Nucleus accumbens (tissue), 56 donors: Measurements from ENCODE around the gene RARA.

Experiments
- DNase-seq, 56 donors: peaks; one replicate each; lab custom pipeline; 2025; lab: John Stamatoyannopoulos, UW

Gene RARA

GRCh38 chr17:40325156-40326013 is 16.4 kb downstream of the RARA start:
- no peak for DNase-seq

- DNase-seq, result no peak
Measured at GRCh38 chr17:40326014-40326831, 17.2 kb downstream of the RARA start.

- DNase-seq, result no peak
Measured at GRCh38 chr17:40326832-40327199, 17.8 kb downstream of the RARA start.

GRCh38 chr17:40327244-40327729 is 18.3 kb downstream of the RARA start:
- DNase-seq, result no peak

- no peak for DNase-seq
Measured at GRCh38 chr17:40327735-40328385, 18.9 kb downstream of the RARA start.

- no peak for DNase-seq
Measured at GRCh38 chr17:40328386-40328766, 19.4 kb downstream of the RARA start.

- peak in 2 of 56 donors; percentile 22 to 34 for DNase-seq
Measured at GRCh38 chr17:40329839-40330794, 21.1 kb downstream of the RARA start.

- DNase-seq, result no peak
Measured at GRCh38 chr17:40330850-40331470, 22.0 kb downstream of the RARA start.

GRCh38 chr17:40331743-40332641 is 23.0 kb downstream of the RARA start:
- DNase-seq, result peak in 51 of 56 donors; percentile 50 to 85 (median 73)

GRCh38 chr17:40333781-40334448 is 24.9 kb downstream of the RARA start:
- DNase-seq, result no peak

- no peak for DNase-seq
Measured at GRCh38 chr17:40335620-40336019, 26.6 kb downstream of the RARA start.

- DNase-seq, result no peak
Measured at GRCh38 chr17:40337351-40337750, 28.4 kb downstream of the RARA start.

GRCh38 chr17:40338058-40338457 is 29.1 kb downstream of the RARA start:
- no peak for DNase-seq

GRCh38 chr17:40338941-40339649 is 30.1 kb downstream of the RARA start:
- no peak for DNase-seq

GRCh38 chr17:40340327-40340726 is 31.3 kb downstream of the RARA start:
- no peak for DNase-seq

- DNase-seq, result peak in 45 of 56 donors; percentile 15 to 92 (median 52)
Measured at GRCh38 chr17:40340880-40341807, 32.2 kb downstream of the RARA start.
